Measurements from ENCODE around the gene TMEM272.

Gene TMEM272

GRCh38 chr13:51887468-51887867, 42.5 kb upstream of the TMEM272 start:
- peaks cover 14% of the 10 kb centered on the region; the same call in 1 of the 2 replicates for H3K9me3 ChIP-seq (ENCODE audit: insufficient read depth, low read length)
- TF ChIP-seq EZH2phosphoT487 (conservative IDR thresholded peaks at IDR 0.05; ENCODE audit: low read length), result no peak
- TF ChIP-seq, protein P1, sequence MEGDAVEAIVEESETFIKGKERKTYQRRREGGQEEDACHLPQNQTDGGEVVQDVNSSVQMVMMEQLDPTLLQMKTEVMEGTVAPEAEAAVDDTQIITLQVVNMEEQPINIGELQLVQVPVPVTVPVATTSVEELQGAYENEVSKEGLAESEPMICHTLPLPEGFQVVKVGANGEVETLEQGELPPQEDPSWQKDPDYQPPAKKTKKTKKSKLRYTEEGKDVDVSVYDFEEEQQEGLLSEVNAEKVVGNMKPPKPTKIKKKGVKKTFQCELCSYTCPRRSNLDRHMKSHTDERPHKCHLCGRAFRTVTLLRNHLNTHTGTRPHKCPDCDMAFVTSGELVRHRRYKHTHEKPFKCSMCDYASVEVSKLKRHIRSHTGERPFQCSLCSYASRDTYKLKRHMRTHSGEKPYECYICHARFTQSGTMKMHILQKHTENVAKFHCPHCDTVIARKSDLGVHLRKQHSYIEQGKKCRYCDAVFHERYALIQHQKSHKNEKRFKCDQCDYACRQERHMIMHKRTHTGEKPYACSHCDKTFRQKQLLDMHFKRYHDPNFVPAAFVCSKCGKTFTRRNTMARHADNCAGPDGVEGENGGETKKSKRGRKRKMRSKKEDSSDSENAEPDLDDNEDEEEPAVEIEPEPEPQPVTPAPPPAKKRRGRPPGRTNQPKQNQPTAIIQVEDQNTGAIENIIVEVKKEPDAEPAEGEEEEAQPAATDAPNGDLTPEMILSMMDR (IDR thresholded peaks at IDR 0.05; ENCODE audit: insufficient read depth, low read length, poor library complexity, severe bottlenecking), result no peak
- H3K27me3 ChIP-seq (ENCODE audit: low read length), result no peaks in the 10 kb centered on the region

DNA sequence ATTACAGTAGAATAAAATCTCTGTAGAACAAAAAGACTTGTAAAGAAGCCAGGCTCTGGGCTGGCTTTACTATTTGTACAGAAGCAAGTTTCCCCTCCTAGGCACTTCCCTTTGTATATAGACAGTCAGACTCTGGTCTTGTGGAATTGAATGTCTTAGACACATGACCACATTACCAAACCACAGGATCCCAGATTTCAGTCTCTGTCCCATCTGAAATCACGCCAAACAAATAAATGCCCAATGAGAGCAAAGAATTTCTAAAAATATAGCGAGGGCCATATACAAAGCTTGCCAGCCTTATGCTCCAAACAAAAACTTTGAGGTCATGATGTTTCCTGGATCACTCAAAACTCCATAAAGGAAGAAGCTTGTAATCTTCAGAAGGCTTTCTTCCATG, 40.7 kb upstream of the TMEM272 start:
- no peak overlapping the region for H3K9ac ChIP-seq (ENCODE audit: low read length)
- H3K9me3 ChIP-seq (ENCODE audit: insufficient read depth, low read length), result peaks cover 14% of the 10 kb centered on the region; the same call in 1 of the 2 replicates
- no peaks in the 10 kb centered on the region for H4K20me1 ChIP-seq (ENCODE audit: low read depth, low read length)
- H3F3A ChIP-seq (ENCODE audit: insufficient read depth), result no peaks in the 10 kb centered on the region
- H3K4me2 ChIP-seq (ENCODE audit: low read depth, low read length, poor library complexity, severe bottlenecking), result no peak overlapping the region
- no peak overlapping the region for H3K27ac ChIP-seq (ENCODE audit: low read depth, low read length)
- no peak for TF ChIP-seq EZH2phosphoT487 (conservative IDR thresholded peaks at IDR 0.05; ENCODE audit: low read length)
- TF ChIP-seq, protein P1 (IDR thresholded peaks at IDR 0.05; ENCODE audit: insufficient read depth, low read length, poor library complexity, severe bottlenecking), result no peak
- H3K79me2 ChIP-seq (ENCODE audit: insufficient read depth, low read length), result no peaks in the 10 kb centered on the region
- no peak overlapping the region for H3K4me3 ChIP-seq (ENCODE audit: insufficient read depth, low read length, poor library complexity, severe bottlenecking)
- H3K9me2 ChIP-seq (replicated peaks; ENCODE audit: insufficient read depth, low read length), result no peaks in the 10 kb centered on the region
- no peaks in the 10 kb centered on the region for H3K36me3 ChIP-seq (ENCODE audit: low read length)
- H3K27me3 ChIP-seq (ENCODE audit: low read length), result no peaks in the 10 kb centered on the region
- no peak overlapping the region for H2AFZ ChIP-seq (ENCODE audit: low read depth, low read length, severe bottlenecking)

More at GRCh38 chr13:51887468-51887867, 42.5 kb upstream of the TMEM272 start:
- Histone ChIP-seq H3K79me2 (ENCODE audit: insufficient read depth, low read length) (no peaks in the 10 kb centered on the region), H2AFZ (ENCODE audit: low read depth, low read length, severe bottlenecking) (no peak overlapping the region), H3K27ac (ENCODE audit: low read depth, low read length) (no peak overlapping the region), H3K4me3 (ENCODE audit: insufficient read depth, low read length, poor library complexity, severe bottlenecking) (no peak overlapping the region), H3F3A (ENCODE audit: insufficient read depth) (no peaks in the 10 kb centered on the region), H3K36me3 (ENCODE audit: low read length) (no peaks in the 10 kb centered on the region), H4K20me1 (ENCODE audit: low read depth, low read length) (no peaks in the 10 kb centered on the region), H3K4me2 (ENCODE audit: low read depth, low read length, poor library complexity, severe bottlenecking) (no peak overlapping the region), H3K9me2 (replicated peaks; ENCODE audit: insufficient read depth, low read length) (no peaks in the 10 kb centered on the region), H3K9ac (ENCODE audit: low read length) (no peak overlapping the region)

- no peaks in the 10 kb centered on the region for H4K20me1 ChIP-seq (ENCODE audit: low read depth, low read length)
- H3K27me3 ChIP-seq (ENCODE audit: low read length), result no peaks in the 10 kb centered on the region
- H3K9ac ChIP-seq (ENCODE audit: low read length), result no peak overlapping the region
- no peak overlapping the region for H3K4me2 ChIP-seq (ENCODE audit: low read depth, low read length, poor library complexity, severe bottlenecking)
- no peaks in the 10 kb centered on the region for H3K36me3 ChIP-seq (ENCODE audit: low read length)
- H3K27ac ChIP-seq (ENCODE audit: low read depth, low read length), result no peak overlapping the region
- no peaks in the 10 kb centered on the region for H3K9me2 ChIP-seq (replicated peaks; ENCODE audit: insufficient read depth, low read length)
- peaks cover 14% of the 10 kb centered on the region; the same call in 1 of the 2 replicates for H3K9me3 ChIP-seq (ENCODE audit: insufficient read depth, low read length)
- no peaks in the 10 kb centered on the region for H3F3A ChIP-seq (ENCODE audit: insufficient read depth)
- H3K4me3 ChIP-seq (ENCODE audit: insufficient read depth, low read length, poor library complexity, severe bottlenecking), result no peak overlapping the region
- no peak overlapping the region for H2AFZ ChIP-seq (ENCODE audit: low read depth, low read length, severe bottlenecking)
- TF ChIP-seq, protein P1 (IDR thresholded peaks at IDR 0.05; ENCODE audit: insufficient read depth, low read length, poor library complexity, severe bottlenecking), result no peak
- no peak for TF ChIP-seq EZH2phosphoT487 (conservative IDR thresholded peaks at IDR 0.05; ENCODE audit: low read length)
- H3K79me2 ChIP-seq (ENCODE audit: insufficient read depth, low read length), result no peaks in the 10 kb centered on the region
These were observed 38.2 kb upstream of the TMEM272 start for GRCh38 chr13:51883226-51883600.
